ENCODE data around the gene MARCHF9.

GRCh38 chr12:57761391-57761998, 6.6 kb downstream of the MARCHF9 start:
- no peak for TF ChIP-seq EZH2phosphoT487 (IDR thresholded peaks at IDR 0.05; ENCODE audit: borderline replicate concordance)
- TF ChIP-seq EZH2 (IDR thresholded peaks at IDR 0.05) = no peak
- TF ChIP-seq CTCF (IDR thresholded peaks at IDR 0.05 in 2 of 3, conservative IDR thresholded peaks at IDR 0.05 in 1 of 3; ENCODE audit: borderline replicate concordance in 1 of 3, insufficient read depth in 1 of 3, low read depth in 2 of 3, low read length in 2 of 3) = no peak

All from HCT116 (cell line).